IPS-11a (cell line): ENCODE data around the gene AKR1C4.
"Not testable (repeated sequence)": the region's sequence is repeated elsewhere in the genome, so short reads cannot be mapped to it uniquely, and the experiment has no call there.

ENCODE experiments used
- H3K4me3 ChIP-seq: one replicate; pipeline ENCODE4 v1.5.1; 2013; ENCODE audit warnings: low read depth, low read length, control low read depth

The AKR1C4 gene

DNA sequence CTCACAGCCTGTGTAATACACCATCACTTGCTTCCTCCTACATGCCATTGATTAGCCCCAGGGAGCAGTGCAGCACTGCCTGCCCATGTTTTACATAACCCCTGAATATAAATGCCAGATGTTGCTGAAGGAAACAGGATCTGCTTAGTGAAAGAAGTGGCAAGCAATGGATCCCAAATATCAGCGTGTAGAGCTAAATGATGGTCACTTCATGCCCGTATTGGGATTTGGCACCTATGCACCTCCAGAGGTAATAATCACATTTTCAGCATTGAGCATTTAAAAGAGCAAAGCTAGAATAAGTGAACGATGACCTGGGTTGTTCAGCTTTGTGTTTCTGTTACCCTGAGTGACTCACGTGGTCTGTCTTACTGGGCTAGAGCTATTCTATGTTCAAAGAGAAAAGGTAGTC lies at the start of gene AKR1C4:
TSS of gene AKR1C4 (plus strand) at position 136 of the 412 bp plus-strand sequence. CDS start at position 167, 31 bp downstream.
- no peak within 1 kb of the TSS for H3K4me3 ChIP-seq

DNA sequence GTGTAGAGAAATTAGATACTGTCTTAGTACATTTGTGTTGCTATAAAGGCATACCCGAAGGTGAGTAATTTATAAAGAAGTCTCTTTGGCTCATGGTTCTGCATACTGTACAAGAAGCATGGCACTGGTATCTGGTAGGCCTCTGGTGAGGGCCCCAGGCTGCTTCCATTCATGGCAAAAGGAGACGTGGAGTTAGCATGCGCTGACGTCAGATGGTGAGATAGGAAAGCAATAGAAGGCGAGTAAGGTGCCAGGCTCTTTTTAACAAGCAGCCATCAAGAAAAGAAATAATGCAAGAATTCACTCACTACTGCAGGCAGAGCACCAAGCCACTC lies 49.8 kb upstream of the AKR1C4 start:
- no peak overlapping the region for H3K4me3 ChIP-seq

DNA sequence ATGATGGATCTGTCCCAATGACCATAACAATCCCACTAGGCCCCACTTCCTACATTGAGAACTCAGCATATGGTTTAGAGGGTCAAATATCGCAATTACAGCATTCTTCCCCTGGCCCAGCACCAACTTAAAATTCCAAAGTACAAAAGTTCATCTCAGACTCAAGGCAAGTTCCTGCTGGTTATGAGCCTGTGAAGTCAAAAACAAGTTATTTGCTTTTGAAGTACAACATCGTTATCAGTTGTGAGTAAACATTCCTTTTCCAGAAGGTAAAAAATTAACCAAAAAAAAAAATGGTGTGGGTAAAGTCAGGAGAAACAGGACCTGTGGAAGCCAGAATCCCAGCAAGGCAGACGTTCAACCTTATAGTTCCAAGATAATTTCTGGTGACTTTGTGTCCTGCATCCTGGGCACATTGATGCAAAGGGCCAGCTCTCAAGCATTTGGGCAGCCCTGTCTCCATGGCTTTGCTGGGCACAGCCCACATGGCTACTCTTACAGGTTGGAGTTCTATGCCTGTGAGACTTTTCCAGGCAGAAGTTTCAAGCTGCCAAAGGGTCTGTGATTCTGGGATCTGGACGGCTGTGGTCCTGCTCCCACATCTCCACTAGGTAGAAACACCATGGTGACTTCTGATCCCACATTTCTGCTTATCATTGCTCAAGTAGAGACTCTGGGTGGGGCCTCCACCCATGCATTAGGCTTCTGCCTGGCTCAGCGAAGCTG lies 49.2 kb upstream of the AKR1C4 start:
- H3K4me3 ChIP-seq: no peak overlapping the region

DNA sequence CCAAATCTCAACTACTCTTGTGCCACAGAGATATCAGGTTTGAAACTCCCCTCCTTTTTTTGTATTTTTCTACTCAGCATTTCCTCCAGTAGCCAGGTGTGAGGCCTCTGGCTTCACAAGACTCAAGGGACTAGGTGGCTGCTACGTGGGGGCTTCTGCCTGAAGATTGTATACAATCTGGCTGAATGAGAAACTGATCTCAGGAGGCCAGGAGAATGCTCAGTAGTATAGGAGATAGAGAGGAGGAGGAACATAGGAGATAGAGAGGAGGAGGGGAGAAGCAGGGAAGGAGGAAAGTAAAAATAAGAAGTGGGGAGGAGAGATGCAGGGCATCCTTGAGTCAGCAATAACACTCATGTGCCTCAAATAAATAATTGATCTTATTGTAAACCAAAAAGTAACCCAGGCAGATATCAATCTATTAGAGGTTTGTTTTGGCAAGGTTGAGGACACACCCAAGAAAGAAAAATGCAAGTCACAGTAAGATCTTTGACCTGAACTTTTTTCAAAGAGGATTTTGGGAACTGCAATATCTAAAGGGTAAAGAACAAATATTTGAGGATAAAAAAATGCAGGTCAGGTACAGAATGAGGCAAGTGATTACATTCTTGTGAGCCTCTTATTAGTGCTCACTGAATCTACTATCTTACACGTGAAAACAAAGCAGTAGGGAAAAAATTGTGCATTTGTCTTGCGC lies 48.5 kb upstream of the AKR1C4 start:
- no peak overlapping the region for H3K4me3 ChIP-seq

DNA sequence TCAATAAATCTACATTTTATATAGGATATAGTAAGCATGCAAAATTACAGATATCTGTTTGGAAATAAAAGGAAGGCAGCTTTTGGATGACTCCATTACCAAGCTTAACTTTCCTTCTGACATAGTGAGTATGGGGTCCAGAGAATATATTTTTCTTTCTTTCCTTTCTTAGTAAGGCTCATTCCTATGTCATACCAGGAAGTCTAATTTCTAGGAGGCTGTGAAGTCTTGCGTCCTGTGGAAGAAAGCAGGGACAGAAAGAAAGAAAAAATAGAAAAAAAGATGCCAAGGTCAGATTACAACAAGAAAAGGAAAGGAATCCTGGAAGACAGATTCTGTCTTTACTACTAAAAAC lies 48.0 kb upstream of the AKR1C4 start:
- H3K4me3 ChIP-seq: no peak overlapping the region

DNA sequence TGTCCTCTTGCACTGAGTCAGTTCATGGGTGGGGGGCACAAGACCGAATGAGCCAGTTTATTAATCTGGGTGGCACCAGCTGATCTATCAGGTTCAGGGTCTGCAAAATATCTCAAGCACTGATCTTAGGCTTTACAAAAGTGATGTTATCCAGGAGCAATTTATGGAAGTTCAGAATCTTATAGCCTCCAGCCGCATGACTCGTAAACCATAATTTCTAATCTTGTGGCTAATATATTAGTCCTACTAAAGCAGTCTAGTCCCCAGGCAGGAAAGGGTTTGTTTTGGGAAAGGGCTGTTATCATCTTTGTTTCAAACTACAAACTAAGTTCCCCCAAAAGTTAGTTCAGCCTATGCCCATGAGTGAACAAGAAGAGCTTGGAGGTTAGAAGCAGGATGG lies 45.6 kb upstream of the AKR1C4 start:
- no peak overlapping the region for H3K4me3 ChIP-seq

DNA sequence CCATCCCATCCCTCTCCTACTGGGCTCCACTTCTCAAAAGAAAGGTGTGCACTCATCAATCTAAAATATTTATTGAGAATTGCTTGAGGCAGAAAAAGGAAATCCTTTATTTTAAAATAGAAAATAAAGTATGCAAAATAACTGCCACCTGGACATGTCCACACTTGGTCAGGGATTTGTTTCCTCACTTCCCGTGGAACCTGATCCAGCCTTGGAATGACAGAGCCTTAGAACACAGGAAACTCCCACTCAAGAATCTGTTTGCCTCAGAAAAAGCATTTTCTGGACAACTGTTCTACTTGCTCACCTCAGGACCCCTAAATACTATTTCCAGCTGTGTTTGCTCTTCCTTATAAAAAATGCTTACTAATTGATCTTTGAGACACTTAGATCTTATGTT lies 40.7 kb upstream of the AKR1C4 start:
- H3K4me3 ChIP-seq: no peak overlapping the region

- no peak overlapping the region for H3K4me3 ChIP-seq
These were observed 39.1 kb upstream of the AKR1C4 start for GRCh38 chr10:5157501-5157900.

GRCh38 chr10:5159126-5159525 lies 37.5 kb upstream of the AKR1C4 start:
- no peak overlapping the region for H3K4me3 ChIP-seq

GRCh38 chr10:5163487-5163886 lies 33.1 kb upstream of the AKR1C4 start:
- H3K4me3 ChIP-seq: no peak overlapping the region

DNA sequence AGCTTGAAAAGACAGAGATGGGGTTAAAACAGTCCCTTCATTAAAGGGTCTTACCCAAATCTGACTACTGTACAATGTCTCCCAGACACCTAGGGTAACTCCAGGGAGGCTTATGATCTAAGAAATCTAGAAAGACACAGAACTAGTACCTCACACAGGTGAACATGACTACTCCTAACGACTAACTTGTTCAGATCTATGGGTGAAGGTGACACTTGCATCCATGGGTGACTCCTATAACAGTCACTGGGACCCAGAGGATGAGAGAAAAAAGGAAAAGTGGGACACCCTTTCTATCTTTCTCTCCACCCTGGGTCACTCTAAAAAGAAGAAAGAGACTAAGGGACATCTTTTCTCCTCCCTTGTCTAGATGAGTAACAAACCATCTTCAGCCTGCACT lies 30.9 kb upstream of the AKR1C4 start:
- no peak overlapping the region for H3K4me3 ChIP-seq

DNA sequence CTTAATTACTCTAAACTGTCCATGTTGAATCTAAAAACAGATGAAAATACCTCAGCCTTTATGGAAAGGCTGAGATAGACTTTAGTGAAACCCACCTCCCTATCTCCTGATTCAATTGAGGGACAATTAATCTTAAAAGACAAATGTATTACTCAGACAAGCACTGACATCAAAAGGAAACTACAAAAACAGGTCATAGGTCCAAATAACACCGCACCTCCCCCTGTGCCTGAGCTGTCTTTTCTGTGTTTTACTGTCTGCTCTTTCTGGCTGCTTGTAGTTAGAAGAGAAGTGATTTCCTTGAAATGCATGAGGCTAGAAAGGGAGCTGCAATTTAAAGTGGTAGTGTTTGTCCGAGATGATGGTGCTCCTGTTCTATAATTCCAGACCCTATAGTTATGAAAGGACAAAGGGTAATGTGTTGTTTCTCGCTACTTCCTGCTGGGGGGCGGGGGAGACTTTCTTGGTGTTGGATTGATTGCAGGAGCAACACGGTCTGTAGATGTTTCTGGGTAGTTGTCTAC lies 27.7 kb upstream of the AKR1C4 start:
- no peak overlapping the region for H3K4me3 ChIP-seq

- not testable (repeated sequence) for H3K4me3 ChIP-seq
These were observed 21.1 kb upstream of the AKR1C4 start for GRCh38 chr10:5175581-5175980.

DNA sequence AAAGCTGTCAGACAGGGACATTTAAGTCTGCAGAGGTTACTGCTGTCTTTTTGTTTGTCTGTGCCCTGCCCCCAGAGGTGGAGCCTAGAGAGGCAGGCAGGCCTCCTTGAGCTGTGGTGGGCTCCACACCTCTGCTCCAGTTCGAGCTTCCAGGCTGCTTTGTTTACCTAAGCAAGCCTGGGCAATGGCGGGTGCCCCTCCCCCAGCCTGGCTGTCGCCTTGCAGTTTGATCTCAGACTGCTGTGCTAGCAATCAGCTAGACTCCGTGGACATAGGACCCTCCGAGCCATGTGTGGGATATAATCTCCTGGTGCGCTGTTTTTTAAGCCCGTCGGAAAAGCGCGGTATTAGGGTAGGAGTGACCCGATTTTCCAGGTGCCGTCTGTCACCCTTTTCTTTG lies 16.1 kb upstream of the AKR1C4 start:
- H3K4me3 ChIP-seq: not testable (repeated sequence)

- H3K4me3 ChIP-seq: no peak overlapping the region
These were observed 12.7 kb upstream of the AKR1C4 start for GRCh38 chr10:5183923-5184322.

DNA sequence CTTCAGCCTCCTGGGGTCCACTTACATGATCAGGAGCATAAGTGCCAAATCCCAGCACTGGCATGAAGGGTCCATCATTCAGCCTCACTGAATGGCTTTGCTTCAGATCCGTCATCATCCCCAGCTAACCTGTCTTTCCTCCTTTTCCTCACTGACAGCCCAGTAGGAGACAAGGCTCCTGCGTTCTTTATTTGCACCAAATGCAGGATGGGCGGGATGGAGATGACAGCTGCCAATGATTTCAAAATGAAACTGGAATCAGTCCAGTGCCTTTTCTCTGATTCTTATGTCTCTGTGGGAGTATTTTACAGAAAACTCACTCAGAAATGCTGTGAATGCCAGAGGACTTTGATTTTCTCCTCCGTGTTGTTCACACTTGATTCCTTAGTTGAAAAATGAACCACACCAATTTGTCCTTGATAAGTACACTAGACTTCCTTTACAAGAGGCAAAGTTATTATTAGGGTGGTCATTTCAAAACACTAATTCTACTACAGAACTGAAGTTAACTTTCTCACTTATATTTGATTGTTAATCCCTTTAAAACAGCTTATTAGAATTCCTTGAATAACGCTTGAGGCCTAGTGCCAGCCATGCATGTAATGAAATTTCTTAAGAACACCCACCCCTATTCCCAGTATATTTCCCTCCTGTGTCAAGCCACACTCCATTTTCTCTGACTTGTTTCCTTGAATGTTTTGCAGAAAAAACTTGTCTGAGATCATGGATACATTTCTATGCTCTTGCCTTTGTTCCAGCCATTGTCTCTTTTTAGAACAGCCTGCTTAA lies 11.5 kb upstream of the AKR1C4 start, which contains the start of gene AKR1C8:
TSS of gene AKR1C8 (minus strand) at position 164 of the 789 bp plus-strand sequence. CDS start at position 118, 46 bp downstream.
- no peak within 1 kb of the TSS for H3K4me3 ChIP-seq

DNA sequence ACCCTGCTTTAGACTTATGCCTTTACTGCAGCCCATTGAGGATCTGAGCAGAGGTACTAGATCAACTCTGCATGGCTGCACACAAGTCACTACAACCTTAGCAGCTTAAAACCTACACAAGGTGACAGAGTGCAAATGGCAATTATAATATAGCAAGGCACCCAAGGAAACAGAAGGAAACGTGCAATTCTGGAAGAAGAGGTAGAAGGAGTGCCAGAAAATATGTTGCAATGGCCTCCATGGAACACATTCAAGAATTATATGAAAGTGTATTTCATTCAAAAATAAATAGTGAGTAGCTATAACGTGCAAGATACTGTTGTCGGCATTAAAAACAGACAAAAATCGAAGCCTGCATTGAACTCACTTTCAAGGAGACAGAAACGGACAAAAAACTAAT lies 8.8 kb upstream of the AKR1C4 start:
- H3K4me3 ChIP-seq: no peak overlapping the region

DNA sequence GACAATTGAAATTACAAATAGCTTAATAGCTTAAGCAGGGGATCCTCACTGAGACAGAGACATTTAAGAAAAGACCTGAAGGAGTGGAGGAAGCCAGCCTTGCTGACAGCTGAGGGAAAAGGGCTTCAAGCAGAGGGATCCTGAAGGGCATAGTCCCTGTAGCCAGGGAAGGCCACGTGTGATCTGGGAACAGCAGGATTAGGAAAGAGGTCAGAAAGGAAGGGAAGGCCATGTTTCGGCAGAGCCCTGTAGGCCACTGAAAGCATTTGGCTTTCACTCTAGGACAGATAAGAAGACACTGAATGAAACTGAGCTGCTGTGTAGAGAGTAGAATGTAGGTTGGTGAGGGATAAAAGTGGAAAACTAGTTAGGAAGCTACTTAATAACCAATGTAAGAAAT lies 8.3 kb upstream of the AKR1C4 start:
- H3K4me3 ChIP-seq: no peak overlapping the region

GRCh38 chr10:5194431-5194830 lies 2.2 kb upstream of the AKR1C4 start:
- no peak overlapping the region for H3K4me3 ChIP-seq

DNA sequence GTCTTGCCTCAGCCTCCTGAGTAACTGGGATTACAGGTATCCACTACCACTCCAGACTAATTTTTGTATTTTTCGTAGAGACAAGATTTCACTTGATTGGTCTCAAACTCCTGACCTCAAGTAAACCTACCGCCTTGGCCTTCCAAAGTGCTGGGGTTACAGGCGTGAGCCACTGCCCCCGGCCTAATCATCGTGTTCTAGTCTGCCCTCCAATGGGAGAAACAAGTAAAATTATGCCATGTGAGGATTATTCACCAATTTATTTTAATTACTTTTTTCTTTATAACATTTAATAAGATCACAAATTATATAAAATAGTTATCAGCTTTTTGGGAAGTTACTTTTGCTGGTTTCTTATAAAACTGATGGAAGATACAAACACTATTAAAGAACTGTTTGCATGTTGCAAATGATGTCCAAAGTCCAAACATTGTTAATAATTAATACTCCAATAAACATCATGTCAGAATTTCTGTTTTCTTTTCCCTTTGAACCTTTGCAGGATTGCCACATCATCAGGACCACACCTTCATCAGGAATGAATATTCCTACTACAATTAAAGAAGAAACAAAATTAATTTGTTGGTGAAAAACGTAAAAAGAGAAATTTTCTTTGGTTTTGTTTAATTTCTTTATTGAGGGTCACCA lies 786 bp upstream of the AKR1C4 start:
- no peak overlapping the region for H3K4me3 ChIP-seq

GRCh38 chr10:5198386-5198785 lies 1.7 kb downstream of the AKR1C4 start:
- H3K4me3 ChIP-seq: no peak overlapping the region
